HepG2 (cell line): ENCODE results near the gene SPA17. TPM values are rescaled to one million over a fixed set of nuclear protein-coding genes. Genes with fewer than 3 reads are reported as not detected.

Source experiments
- AHDC1 ChIP-seq: sonication (generic); formaldehyde crosslinking; IDR thresholded peaks from 2 replicates; pipeline ENCODE4 v1.5.1; 2020; ENCODE audit warnings: mild to moderate bottlenecking, missing genetic modification reagents, borderline replicate concordance
- CHD2 ChIP-seq: IDR thresholded peaks from 2 replicates; pipeline ENCODE4 v1.6.1; 2011; ENCODE audit warnings: low read depth, low read length, improper control_type of control experiment
- KAT8 ChIP-seq: IDR thresholded peaks from 2 replicates; pipeline ENCODE4 v1.6.1; 2016; ENCODE audit warnings: missing genetic modification reagents, missing compliant biosample characterization
- MNT ChIP-seq: fragments of 450-650 bp; IDR thresholded peaks from 2 replicates; pipeline ENCODE4 v1.6.1; 2016
- NFIC ChIP-seq: IDR thresholded peaks from 2 replicates; pipeline ENCODE4 v1.6.1; 2012; ENCODE audit warnings: mild to moderate bottlenecking, low read length, inconsistent platforms
- NFKB2 ChIP-seq: sonication (generic); formaldehyde crosslinking; IDR thresholded peaks from 2 replicates; pipeline ENCODE4 v1.4.0; 2020; ENCODE audit warnings: missing genetic modification reagents, borderline replicate concordance
- PITX1 ChIP-seq: sonication (generic); formaldehyde crosslinking; IDR thresholded peaks from 2 replicates; pipeline ENCODE4 v1.5.1; 2020; ENCODE audit warnings: mild to moderate bottlenecking, missing genetic modification reagents
- PRDM10 ChIP-seq: sonication (generic); formaldehyde crosslinking; IDR thresholded peaks from 2 replicates; pipeline ENCODE4 v1.4.0; 2020; ENCODE audit warnings: low read depth, missing genetic modification reagents
- STAG1 ChIP-seq: sonication (generic); formaldehyde crosslinking; IDR thresholded peaks from 2 replicates; pipeline ENCODE4 v1.4.0; 2020; ENCODE audit warnings: missing genetic modification reagents
- ZBTB26 ChIP-seq: IDR thresholded peaks from 2 replicates; pipeline ENCODE4 v1.6.1; 2016; ENCODE audit warnings: missing compliant biosample characterization, missing genetic modification reagents, borderline replicate concordance
- ZC3H4 ChIP-seq: sonication (generic); formaldehyde crosslinking; IDR thresholded peaks from 2 replicates; pipeline ENCODE4 v1.4.0; 2020; ENCODE audit warnings: missing genetic modification reagents, borderline replicate concordance
- ZMYM4 ChIP-seq: sonication (generic); formaldehyde crosslinking; IDR thresholded peaks from 2 replicates; pipeline ENCODE4 v1.8.1; 2023; ENCODE audit warnings: mild to moderate bottlenecking, missing genetic modification reagents
- ZNF530 ChIP-seq: sonication (generic); formaldehyde crosslinking; IDR thresholded peaks from 2 replicates; pipeline ENCODE4 v1.5.0; 2020; ENCODE audit warnings: low read depth, mild to moderate bottlenecking, missing genetic modification reagents
- polyA plus RNA-seq, 8 experiments: library from polyadenylated mRNA; depleted of rRNA in 3 of 8; stranded (reverse) in 7 of 8; unstranded in 1 of 8; fragments of >200 nt; fragmentation: Illumina TruSeq in 4 of 8; extraction: Trizol in 4 of 8; gene quantifications; 2 replicates each; pipeline versions ENCODE4 v1.2.1 to v1.2.3, GENCODE V29; 2011 to 2016; ENCODE audit warnings: low read depth in 4 of 8, missing spikeins in 1 of 8, mixed read lengths in 1 of 8; ENCODE audit not compliant: insufficient read depth in 1 of 8
- total RNA-seq, 5 experiments: library from RNA; depleted of rRNA; stranded (reverse); fragments of >200 nt; fragmentation: Illumina TruSeq; extraction: Trizol; gene quantifications; 2 replicates each; pipeline ENCODE4 v1.2.3, GENCODE V29; 2016; ENCODE audit warnings: low read depth in 1 of 5

The SPA17 gene
- total and polyA plus RNA-seq, 2 of the 13 experiments (the other 11 are each of a cell fraction or from before 2014, with no cell fraction given) = 4.4 to 8.4 TPM

- no peak for TF ChIP-seq ZBTB26 (CRISPR knock-in tag)
- no peak for TF ChIP-seq ZNF530 (CRISPR knock-in tag)
- peak; percentile 72 for TF ChIP-seq KAT8
- peak; percentile 95 for TF ChIP-seq PRDM10 (CRISPR knock-in tag)
- no peak for TF ChIP-seq AHDC1 (CRISPR knock-in tag)
- no peak for TF ChIP-seq STAG1 (CRISPR knock-in tag)
- no peak; the same call in 1 of the 2 replicates for TF ChIP-seq NFKB2
- no peak for TF ChIP-seq NFIC
- 0 out of 2 replicates have a peak, but pooled peaks have one; percentile 62 for TF ChIP-seq PITX1 (CRISPR knock-in tag)
- TF ChIP-seq ZMYM4 (CRISPR knock-in tag) = peak; percentile 51
- peak; percentile 77 for TF ChIP-seq CHD2
- no peak for TF ChIP-seq MNT
- no peak for TF ChIP-seq ZC3H4 (CRISPR knock-in tag)
These were observed at the start of gene SPA17, which contains the start of gene SIAE (continued) for GRCh38 chr11:124673333-124674167.
